OCI-LY3 (cell line): ENCODE results near the gene NLGN4Y.

ENCODE experiments used
- CTCF ChIP-seq: fragments of 200-600, 300-600 bp; sonication (generic); IDR thresholded peaks from 2 replicates; pipeline ENCODE4 v1.5.1; 2014; ENCODE audit warnings: antibody characterized with exemption, low read length, low read depth
- EZH2phosphoT487 ChIP-seq: fragments of 200-600 bp; shearing (Covaris generic); IDR thresholded peaks from 2 replicates; pipeline ENCODE4 v1.6.1; 2018; ENCODE audit warnings: antibody characterized with exemption, mixed run types, low read depth

GRCh38 chrY:14644157-14644952, 120.0 kb downstream of the NLGN4Y start:
- no peak for TF ChIP-seq CTCF
- no peak for TF ChIP-seq EZH2phosphoT487
